HepG2 (cell line): ENCODE data around the gene ZFP36L2. TPM values are rescaled to one million over a fixed set of nuclear protein-coding genes. Genes with fewer than 3 reads are reported as not detected.

Experiments used
- CEBPB ChIP-seq: IDR thresholded peaks from 2 replicates; pipeline ENCODE4 v1.6.1; 2011; ENCODE audit warnings: low read depth, low read length, improper control_type of control experiment, borderline replicate concordance
- CREB1 ChIP-seq, 2 experiments: fragments of 450-650 bp in 1 of 2; IDR thresholded peaks; 2 replicates each; pipeline ENCODE4 v1.6.1; 2016 to 2017; ENCODE audit warnings: control low read depth in 1 of 2, mild to moderate bottlenecking in 1 of 2, missing compliant biosample characterization in 1 of 2, missing genetic modification characterization in 1 of 2
- FOXC1 ChIP-seq: sonication (generic); formaldehyde crosslinking; IDR thresholded peaks from 2 replicates; pipeline ENCODE4 v1.8.0; 2022; ENCODE audit warnings: mild to moderate bottlenecking, missing genetic modification reagents, borderline replicate concordance
- GTF2F1 ChIP-seq: fragments of 150-350 bp; IDR thresholded peaks from 2 replicates; pipeline ENCODE4 v1.6.1; 2014; ENCODE audit warnings: low read length
- HNRNPUL1 ChIP-seq: fragments of 200-400 bp; formaldehyde crosslinking; IDR thresholded peaks from 2 replicates; pipeline ENCODE4 v1.6.1; 2017; ENCODE audit warnings: low read depth, mild to moderate bottlenecking, low read length, moderate library complexity
- HOXA3 ChIP-seq: sonication (generic); formaldehyde crosslinking; IDR thresholded peaks from 2 replicates; pipeline ENCODE4 v1.5.0; 2020; ENCODE audit warnings: missing genetic modification reagents
- KLF6 ChIP-seq: IDR thresholded peaks from 2 replicates; pipeline ENCODE4 v1.8.0; 2016; ENCODE audit warnings: missing biosample characterization, missing genetic modification reagents
- MEIS1 ChIP-seq: sonication (generic); formaldehyde crosslinking; IDR thresholded peaks from 2 replicates; pipeline ENCODE4 v1.9.0; 2021; ENCODE audit warnings: mild to moderate bottlenecking, missing genetic modification reagents, moderate library complexity, borderline replicate concordance
- NFATC3 ChIP-seq: sonication (generic); formaldehyde crosslinking; IDR thresholded peaks from 2 replicates; pipeline ENCODE4 v1.5.1; 2020; ENCODE audit warnings: mild to moderate bottlenecking, missing genetic modification reagents
- TFAP4 ChIP-seq: sonication (generic); IDR thresholded peaks from 2 replicates; pipeline ENCODE4 v1.6.1; 2016; ENCODE audit warnings: low read depth, borderline replicate concordance
- TGIF2 ChIP-seq: IDR thresholded peaks from 2 replicates; pipeline ENCODE4 v1.6.1; 2016; ENCODE audit warnings: control low read depth, missing compliant biosample characterization
- ZFP90 ChIP-seq: sonication (generic); formaldehyde crosslinking; IDR thresholded peaks from 2 replicates; pipeline ENCODE4 v1.8.0; 2022; ENCODE audit warnings: missing genetic modification reagents, mild to moderate bottlenecking, inconsistent platforms, borderline replicate concordance
- ZNF446 ChIP-seq: sonication (generic); formaldehyde crosslinking; IDR thresholded peaks from 2 replicates; pipeline ENCODE4 v1.5.0; 2020; ENCODE audit warnings: mild to moderate bottlenecking, missing genetic modification reagents
- ZSCAN12 ChIP-seq: sonication (generic); formaldehyde crosslinking; IDR thresholded peaks from 2 replicates; pipeline ENCODE4 v1.9.0; 2021; ENCODE audit warnings: mild to moderate bottlenecking, missing genetic modification reagents
- ZSCAN30 ChIP-seq: sonication (generic); formaldehyde crosslinking; IDR thresholded peaks from 2 replicates; pipeline ENCODE4 v1.5.0; 2020; ENCODE audit warnings: mild to moderate bottlenecking, missing genetic modification reagents
- ZSCAN9 ChIP-seq: IDR thresholded peaks from 2 replicates; pipeline ENCODE4 v1.6.1; 2016; ENCODE audit warnings: borderline replicate concordance
- polyA plus RNA-seq, 8 experiments: library from polyadenylated mRNA; depleted of rRNA in 3 of 8; stranded (reverse) in 7 of 8; unstranded in 1 of 8; fragments of >200 nt; fragmentation: Illumina TruSeq in 4 of 8; extraction: Trizol in 4 of 8; gene quantifications; 2 replicates each; pipeline versions ENCODE4 v1.2.1 to v1.2.3, GENCODE V29; 2011 to 2016; ENCODE audit warnings: low read depth in 4 of 8, missing spikeins in 1 of 8, mixed read lengths in 1 of 8; ENCODE audit not compliant: insufficient read depth in 1 of 8
- total RNA-seq, 5 experiments: library from RNA; depleted of rRNA; stranded (reverse); fragments of >200 nt; fragmentation: Illumina TruSeq; extraction: Trizol; gene quantifications; 2 replicates each; pipeline ENCODE4 v1.2.3, GENCODE V29; 2016; ENCODE audit warnings: low read depth in 1 of 5
- TF ChIP-seq, protein P1 (sequence below): sonication (generic); formaldehyde crosslinking; IDR thresholded peaks from 2 replicates; pipeline ENCODE4 v1.5.0; 2020; ENCODE audit warnings: mild to moderate bottlenecking, missing genetic modification reagents, borderline replicate concordance
- TF ChIP-seq, protein P2 (sequence below): sonication (generic); formaldehyde crosslinking; IDR thresholded peaks from 2 replicates; pipeline ENCODE4 v1.4.0; 2020; ENCODE audit warnings: mild to moderate bottlenecking, missing genetic modification reagents
- TF ChIP-seq, protein P3 (sequence below): sonication (generic); formaldehyde crosslinking; IDR thresholded peaks from 2 replicates; pipeline ENCODE4 v1.4.0; 2020; ENCODE audit warnings: missing genetic modification reagents

ZFP36L2 gene
- total and polyA plus RNA-seq, 2 of the 13 experiments (the other 11 are each of a cell fraction or from before 2014, with no cell fraction given) = 11.2 to 21.8 TPM

DNA sequence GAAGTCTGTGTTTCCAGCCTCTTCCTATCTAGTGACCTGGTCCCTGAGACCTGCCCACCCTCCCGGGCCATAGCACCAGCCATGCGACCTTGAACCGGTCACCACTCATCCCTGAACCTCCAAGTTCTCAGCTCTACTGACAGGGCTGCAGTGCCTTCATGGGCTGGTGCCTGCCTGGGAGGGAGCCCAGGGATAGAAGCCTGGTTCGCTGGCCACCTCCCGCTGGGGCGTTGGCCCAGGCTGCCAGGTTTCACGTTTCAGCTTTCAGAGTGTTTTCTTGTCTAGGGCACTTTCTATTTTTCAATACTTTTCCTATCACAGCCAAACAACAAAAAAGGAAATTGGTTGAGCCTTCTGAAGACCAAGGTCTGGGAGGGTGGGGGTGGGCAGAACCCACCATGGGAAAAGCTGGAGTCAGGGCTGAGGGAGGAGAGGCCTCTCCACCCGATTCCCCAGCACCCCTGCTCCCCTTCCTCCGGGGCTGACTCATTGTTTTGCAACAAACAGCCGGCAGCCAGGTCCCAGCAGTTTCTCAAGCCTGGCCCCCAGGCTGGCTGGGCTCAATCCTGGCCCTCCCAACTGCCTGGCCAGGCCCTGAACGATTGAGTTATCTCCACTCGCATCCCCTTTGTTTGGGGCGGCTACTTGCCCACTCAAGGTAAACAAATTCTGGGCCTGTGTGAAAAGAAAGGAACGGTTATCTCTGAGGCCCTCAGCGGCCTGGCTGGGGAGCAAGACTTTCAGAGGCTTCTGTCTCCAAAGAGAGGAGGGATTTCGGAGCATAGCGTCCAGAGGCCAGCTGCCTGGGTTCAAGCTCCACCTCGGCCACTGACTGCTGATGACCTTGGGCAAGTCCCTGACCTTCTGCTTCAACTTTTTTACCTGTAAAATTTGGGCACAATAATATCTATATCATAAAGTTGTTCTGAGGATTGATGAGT, 47.5 kb downstream of the ZFP36L2 start (continued):
- TF ChIP-seq, protein P1, sequence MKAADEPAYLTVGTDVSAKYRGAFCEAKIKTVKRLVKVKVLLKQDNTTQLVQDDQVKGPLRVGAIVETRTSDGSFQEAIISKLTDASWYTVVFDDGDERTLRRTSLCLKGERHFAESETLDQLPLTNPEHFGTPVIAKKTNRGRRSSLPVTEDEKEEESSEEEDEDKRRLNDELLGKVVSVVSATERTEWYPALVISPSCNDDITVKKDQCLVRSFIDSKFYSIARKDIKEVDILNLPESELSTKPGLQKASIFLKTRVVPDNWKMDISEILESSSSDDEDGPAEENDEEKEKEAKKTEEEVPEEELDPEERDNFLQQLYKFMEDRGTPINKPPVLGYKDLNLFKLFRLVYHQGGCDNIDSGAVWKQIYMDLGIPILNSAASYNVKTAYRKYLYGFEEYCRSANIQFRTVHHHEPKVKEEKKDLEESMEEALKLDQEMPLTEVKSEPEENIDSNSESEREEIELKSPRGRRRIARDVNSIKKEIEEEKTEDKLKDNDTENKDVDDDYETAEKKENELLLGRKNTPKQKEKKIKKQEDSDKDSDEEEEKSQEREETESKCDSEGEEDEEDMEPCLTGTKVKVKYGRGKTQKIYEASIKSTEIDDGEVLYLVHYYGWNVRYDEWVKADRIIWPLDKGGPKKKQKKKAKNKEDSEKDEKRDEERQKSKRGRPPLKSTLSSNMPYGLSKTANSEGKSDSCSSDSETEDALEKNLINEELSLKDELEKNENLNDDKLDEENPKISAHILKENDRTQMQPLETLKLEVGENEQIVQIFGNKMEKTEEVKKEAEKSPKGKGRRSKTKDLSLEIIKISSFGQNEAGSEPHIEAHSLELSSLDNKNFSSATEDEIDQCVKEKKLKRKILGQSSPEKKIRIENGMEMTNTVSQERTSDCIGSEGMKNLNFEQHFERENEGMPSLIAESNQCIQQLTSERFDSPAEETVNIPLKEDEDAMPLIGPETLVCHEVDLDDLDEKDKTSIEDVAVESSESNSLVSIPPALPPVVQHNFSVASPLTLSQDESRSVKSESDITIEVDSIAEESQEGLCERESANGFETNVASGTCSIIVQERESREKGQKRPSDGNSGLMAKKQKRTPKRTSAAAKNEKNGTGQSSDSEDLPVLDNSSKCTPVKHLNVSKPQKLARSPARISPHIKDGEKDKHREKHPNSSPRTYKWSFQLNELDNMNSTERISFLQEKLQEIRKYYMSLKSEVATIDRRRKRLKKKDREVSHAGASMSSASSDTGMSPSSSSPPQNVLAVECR (CRISPR knock-in tag) = peak; percentile 65; the same call in 1 of the 2 replicates
- TF ChIP-seq FOXC1 (CRISPR knock-in tag) = peak; percentile 53; the same call in 1 of the 2 replicates
- TF ChIP-seq CREB1 (IDR thresholded peaks at IDR 0.05) = no peak
- TF ChIP-seq CREB1 (CRISPR knock-in tag; IDR thresholded peaks at IDR 0.05) = peak; percentile 56; the same call in 1 of the 2 replicates
- peak; percentile 70; the same call in 1 of the 2 replicates for TF ChIP-seq ZSCAN9
- TF ChIP-seq, protein P2, sequence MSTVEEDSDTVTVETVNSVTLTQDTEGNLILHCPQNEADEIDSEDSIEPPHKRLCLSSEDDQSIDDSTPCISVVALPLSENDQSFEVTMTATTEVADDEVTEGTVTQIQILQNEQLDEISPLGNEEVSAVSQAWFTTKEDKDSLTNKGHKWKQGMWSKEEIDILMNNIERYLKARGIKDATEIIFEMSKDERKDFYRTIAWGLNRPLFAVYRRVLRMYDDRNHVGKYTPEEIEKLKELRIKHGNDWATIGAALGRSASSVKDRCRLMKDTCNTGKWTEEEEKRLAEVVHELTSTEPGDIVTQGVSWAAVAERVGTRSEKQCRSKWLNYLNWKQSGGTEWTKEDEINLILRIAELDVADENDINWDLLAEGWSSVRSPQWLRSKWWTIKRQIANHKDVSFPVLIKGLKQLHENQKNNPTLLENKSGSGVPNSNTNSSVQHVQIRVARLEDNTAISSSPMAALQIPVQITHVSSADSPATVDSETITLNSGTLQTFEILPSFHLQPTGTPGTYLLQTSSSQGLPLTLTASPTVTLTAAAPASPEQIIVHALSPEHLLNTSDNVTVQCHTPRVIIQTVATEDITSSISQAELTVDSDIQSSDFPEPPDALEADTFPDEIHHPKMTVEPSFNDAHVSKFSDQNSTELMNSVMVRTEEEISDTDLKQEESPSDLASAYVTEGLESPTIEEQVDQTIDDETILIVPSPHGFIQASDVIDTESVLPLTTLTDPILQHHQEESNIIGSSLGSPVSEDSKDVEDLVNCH (CRISPR knock-in tag) = 0 out of 2 replicates have a peak, but pooled peaks have one; percentile 19
- no peak for TF ChIP-seq HNRNPUL1
- TF ChIP-seq, protein P3, sequence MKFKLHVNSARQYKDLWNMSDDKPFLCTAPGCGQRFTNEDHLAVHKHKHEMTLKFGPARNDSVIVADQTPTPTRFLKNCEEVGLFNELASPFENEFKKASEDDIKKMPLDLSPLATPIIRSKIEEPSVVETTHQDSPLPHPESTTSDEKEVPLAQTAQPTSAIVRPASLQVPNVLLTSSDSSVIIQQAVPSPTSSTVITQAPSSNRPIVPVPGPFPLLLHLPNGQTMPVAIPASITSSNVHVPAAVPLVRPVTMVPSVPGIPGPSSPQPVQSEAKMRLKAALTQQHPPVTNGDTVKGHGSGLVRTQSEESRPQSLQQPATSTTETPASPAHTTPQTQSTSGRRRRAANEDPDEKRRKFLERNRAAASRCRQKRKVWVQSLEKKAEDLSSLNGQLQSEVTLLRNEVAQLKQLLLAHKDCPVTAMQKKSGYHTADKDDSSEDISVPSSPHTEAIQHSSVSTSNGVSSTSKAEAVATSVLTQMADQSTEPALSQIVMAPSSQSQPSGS (CRISPR knock-in tag) = 0 out of 2 replicates have a peak, but pooled peaks have one; percentile 41
- peak; percentile 15; the same call in 1 of the 2 replicates for TF ChIP-seq ZFP90
- TF ChIP-seq TGIF2 (CRISPR knock-in tag) = peak; percentile 74; the same call in 1 of the 2 replicates
- no peak for TF ChIP-seq ZNF446 (CRISPR knock-in tag)
- no peak for TF ChIP-seq GTF2F1
- no peak; the same call in 1 of the 2 replicates for TF ChIP-seq NFATC3 (CRISPR knock-in tag)
- TF ChIP-seq KLF6 (CRISPR knock-in tag) = peak; percentile 77; the same call in 1 of the 2 replicates
- TF ChIP-seq HOXA3 (CRISPR knock-in tag) = peak; percentile 65
- no peak for TF ChIP-seq ZSCAN12 (CRISPR knock-in tag)
- TF ChIP-seq CEBPB = peak; percentile 93
- peak; percentile 25; the same call in 1 of the 2 replicates for TF ChIP-seq MEIS1 (CRISPR knock-in tag)
- peak; percentile 79 for TF ChIP-seq TFAP4
- TF ChIP-seq ZSCAN30 (CRISPR knock-in tag) = 0 out of 2 replicates have a peak, but pooled peaks have one; percentile 84
